Activated naive CD4-positive, alpha-beta T cell treated with anti-CD3 and anti-CD28 coated beads, Interleukin-2, amount 50 U/mL, for 24 hours (primary cell): ENCODE results near the gene SUN1.

Experiments
- H3K27ac Mint-ChIP-seq: one replicate; pipeline ENCODE4 v1.8.0; 2021; ENCODE audit warnings: mild to moderate bottlenecking, mixed read lengths
- H3K27me3 Mint-ChIP-seq: one replicate; pipeline ENCODE4 v1.8.0; 2021; ENCODE audit warnings: mixed read lengths
- H3K36me3 Mint-ChIP-seq: one replicate; pipeline ENCODE4 v1.8.0; 2021; ENCODE audit warnings: mixed read lengths
- H3K4me1 Mint-ChIP-seq: one replicate; pipeline ENCODE4 v1.8.0; 2021; ENCODE audit warnings: mixed read lengths
- H3K4me3 Mint-ChIP-seq: one replicate; pipeline ENCODE4 v1.8.0; 2021; ENCODE audit warnings: mild to moderate bottlenecking, mixed read lengths
- H3K9me3 Mint-ChIP-seq: one replicate; pipeline ENCODE4 v1.8.0; 2021; ENCODE audit warnings: mixed read lengths

The SUN1 gene

GRCh38 chr7:873367-874002 is 41.2 kb downstream of the SUN1 start:
- H3K27me3 Mint-ChIP-seq, result no peaks in the 10 kb centered on the region
- H3K36me3 Mint-ChIP-seq, result peaks cover 10% of the 10 kb centered on the region
- peaks cover 24% of the 10 kb centered on the region for H3K4me1 Mint-ChIP-seq
- H3K4me3 Mint-ChIP-seq, result no peak overlapping the region
- no peaks in the 10 kb centered on the region for H3K9me3 Mint-ChIP-seq
- H3K27ac Mint-ChIP-seq, result peak overlapping the region; percentile 84

- Mint-ChIP-seq H3K9me3 (no peaks in the 10 kb centered on the region), H3K27me3 (no peaks in the 10 kb centered on the region), H3K27ac (peak overlapping the region; percentile 84), H3K4me3 (no peak overlapping the region), H3K4me1 (peaks cover 28% of the 10 kb centered on the region), H3K36me3 (peaks cover 10% of the 10 kb centered on the region)
Measured at GRCh38 chr7:874031-874749, 41.9 kb downstream of the SUN1 start.

- H3K36me3 Mint-ChIP-seq, result peaks cover 9% of the 10 kb centered on the region
- H3K9me3 Mint-ChIP-seq, result no peaks in the 10 kb centered on the region
- no peak overlapping the region for H3K27ac Mint-ChIP-seq
- peaks cover 31% of the 10 kb centered on the region for H3K4me1 Mint-ChIP-seq
- H3K27me3 Mint-ChIP-seq, result no peaks in the 10 kb centered on the region
- H3K4me3 Mint-ChIP-seq, result no peak overlapping the region
Measured at GRCh38 chr7:875051-875450, 42.8 kb downstream of the SUN1 start.

GRCh38 chr7:875476-876076 is 43.3 kb downstream of the SUN1 start:
- Mint-ChIP-seq H3K36me3 (peaks cover 9% of the 10 kb centered on the region), H3K27ac (no peak overlapping the region), H3K27me3 (no peaks in the 10 kb centered on the region), H3K9me3 (no peaks in the 10 kb centered on the region), H3K4me1 (peaks cover 35% of the 10 kb centered on the region), H3K4me3 (no peak overlapping the region)

GRCh38 chr7:876077-876971 is 44.0 kb downstream of the SUN1 start, which contains the start of gene GET4:
GET4 (plus strand) TSS chr7:876554; CDS start chr7:876646, 92 bp downstream.
- no peaks in the 10 kb centered on the region for H3K9me3 Mint-ChIP-seq
- H3K36me3 Mint-ChIP-seq, result peaks cover 6% of the 10 kb centered on the region
- no peaks in the 10 kb centered on the region for H3K27me3 Mint-ChIP-seq
- H3K4me3 Mint-ChIP-seq, result peak within 1 kb of the TSS; percentile 94
- peak within 1 kb of the TSS; percentile 94 for H3K27ac Mint-ChIP-seq
- peaks cover 33% of the 10 kb centered on the region for H3K4me1 Mint-ChIP-seq

- H3K9me3 Mint-ChIP-seq, result no peaks in the 10 kb centered on the region
Measured at GRCh38 chr7:876972-877311, 44.7 kb downstream of the SUN1 start.

GRCh38 chr7:877312-878232 is 45.3 kb downstream of the SUN1 start:
- H3K36me3 Mint-ChIP-seq, result peaks cover 6% of the 10 kb centered on the region
- H3K27me3 Mint-ChIP-seq, result no peaks in the 10 kb centered on the region

More at GRCh38 chr7:876972-877311, 44.7 kb downstream of the SUN1 start:
- Mint-ChIP-seq H3K36me3 (peaks cover 6% of the 10 kb centered on the region), H3K27me3 (no peaks in the 10 kb centered on the region), H3K27ac (peak overlapping the region; percentile 94), H3K4me3 (peak overlapping the region; percentile 94), H3K4me1 (peaks cover 36% of the 10 kb centered on the region)

GRCh38 chr7:879093-879492 is 46.8 kb downstream of the SUN1 start:
- H3K4me3 Mint-ChIP-seq, result peak overlapping the region; percentile 76
- no peaks in the 10 kb centered on the region for H3K9me3 Mint-ChIP-seq
- H3K27me3 Mint-ChIP-seq, result no peaks in the 10 kb centered on the region
- H3K27ac Mint-ChIP-seq, result no peak overlapping the region
- no peaks in the 10 kb centered on the region for H3K36me3 Mint-ChIP-seq
- peaks cover 36% of the 10 kb centered on the region for H3K4me1 Mint-ChIP-seq

More at GRCh38 chr7:877312-878232, 45.3 kb downstream of the SUN1 start:
- Mint-ChIP-seq H3K9me3 (no peaks in the 10 kb centered on the region), H3K4me1 (peaks cover 38% of the 10 kb centered on the region), H3K27ac (peak overlapping the region; percentile 94), H3K4me3 (peak overlapping the region; percentile 94)

- no peaks in the 10 kb centered on the region for H3K36me3 Mint-ChIP-seq
- H3K4me1 Mint-ChIP-seq, result peaks cover 39% of the 10 kb centered on the region
- no peaks in the 10 kb centered on the region for H3K27me3 Mint-ChIP-seq
- H3K4me3 Mint-ChIP-seq, result no peak overlapping the region
- H3K27ac Mint-ChIP-seq, result no peak overlapping the region
- no peaks in the 10 kb centered on the region for H3K9me3 Mint-ChIP-seq
Measured at GRCh38 chr7:879706-880105, 47.4 kb downstream of the SUN1 start.

GRCh38 chr7:880450-880849 is 48.2 kb downstream of the SUN1 start:
- H3K9me3 Mint-ChIP-seq, result no peaks in the 10 kb centered on the region
- no peak overlapping the region for H3K4me3 Mint-ChIP-seq
- peaks cover 42% of the 10 kb centered on the region for H3K4me1 Mint-ChIP-seq
- no peaks in the 10 kb centered on the region for H3K36me3 Mint-ChIP-seq
- no peak overlapping the region for H3K27ac Mint-ChIP-seq
- no peaks in the 10 kb centered on the region for H3K27me3 Mint-ChIP-seq

GRCh38 chr7:881441-882234 is 49.4 kb downstream of the SUN1 start:
- H3K27ac Mint-ChIP-seq, result peak overlapping the region; percentile 35
- H3K27me3 Mint-ChIP-seq, result no peaks in the 10 kb centered on the region
- H3K4me3 Mint-ChIP-seq, result no peak overlapping the region
- H3K36me3 Mint-ChIP-seq, result no peaks in the 10 kb centered on the region
- H3K9me3 Mint-ChIP-seq, result no peaks in the 10 kb centered on the region
- peaks cover 42% of the 10 kb centered on the region for H3K4me1 Mint-ChIP-seq

GRCh38 chr7:882336-883035 is 50.2 kb downstream of the SUN1 start:
- H3K4me3 Mint-ChIP-seq, result no peak overlapping the region
- no peaks in the 10 kb centered on the region for H3K27me3 Mint-ChIP-seq
- H3K9me3 Mint-ChIP-seq, result no peaks in the 10 kb centered on the region
- no peaks in the 10 kb centered on the region for H3K36me3 Mint-ChIP-seq
- H3K4me1 Mint-ChIP-seq, result peaks cover 42% of the 10 kb centered on the region
- H3K27ac Mint-ChIP-seq, result no peak overlapping the region
